Measurements from ENCODE around the gene SNAPIN. TPM values are rescaled to one million over a fixed set of nuclear protein-coding genes. Genes with fewer than 3 reads are reported as not detected.

Gene SNAPIN
- total RNA-seq, 1 experiment from 2014 or later = 74.9 TPM

Other genes with a start within 250 kb of the SNAPIN start
- not detected in 2 replicates for gene S100A7A, start 242.2 kb upstream of the SNAPIN start, total RNA-seq (2014; rRNA removed; shearing (Covaris generic))
- not detected in 2 replicates for gene S100A7, start 198.1 kb upstream of the SNAPIN start, total RNA-seq (2014; rRNA removed; shearing (Covaris generic))
- 1,539 and 1,679 TPM in 2 replicates for gene S100A6, start 122.7 kb upstream of the SNAPIN start, total RNA-seq (2014; rRNA removed; shearing (Covaris generic))
- 1.4 and 2.2 TPM in 2 replicates for gene S100A5, start 117.8 kb upstream of the SNAPIN start, total RNA-seq (2014; rRNA removed; shearing (Covaris generic))
- 836 and 954 TPM in 2 replicates for gene S100A4, start 112.9 kb upstream of the SNAPIN start, total RNA-seq (2014; rRNA removed; shearing (Covaris generic))
- gene S100A3, start 109.4 kb upstream of the SNAPIN start, total RNA-seq (2014; rRNA removed; shearing (Covaris generic)) = 7.7 and 15.3 TPM in 2 replicates
- gene S100A2, start 92.9 kb upstream of the SNAPIN start, total RNA-seq (2014; rRNA removed; shearing (Covaris generic)) = 9.0 and 11.2 TPM in 2 replicates
- 328 and 342 TPM in 2 replicates for gene S100A16, start 45.6 kb upstream of the SNAPIN start, total RNA-seq (2014; rRNA removed; shearing (Covaris generic))
- 0.39 TPM in 1 of 2 replicates, not detected in the other for gene S100A14, start 42.4 kb upstream of the SNAPIN start, total RNA-seq (2014; rRNA removed; shearing (Covaris generic))
- gene S100A13, start 31.2 kb upstream of the SNAPIN start, total RNA-seq (2014; rRNA removed; shearing (Covaris generic)) = 571 and 674 TPM in 2 replicates
- gene S100A1, start 30.3 kb upstream of the SNAPIN start, total RNA-seq (2014; rRNA removed; shearing (Covaris generic)) = 4.7 and 5.1 TPM in 2 replicates
- gene CHTOP, start 24.6 kb upstream of the SNAPIN start, total RNA-seq (2014; rRNA removed; shearing (Covaris generic)) = 34.7 and 35.0 TPM in 2 replicates
- 295 and 309 TPM in 2 replicates for gene ILF2, start 12.3 kb downstream of the SNAPIN start, total RNA-seq (2014; rRNA removed; shearing (Covaris generic))
- gene NPR1, start 20.0 kb downstream of the SNAPIN start, total RNA-seq (2014; rRNA removed; shearing (Covaris generic)) = not detected in 2 replicates
- gene INTS3, start 69.3 kb downstream of the SNAPIN start, total RNA-seq (2014; rRNA removed; shearing (Covaris generic)) = 18.4 and 20.4 TPM in 2 replicates
- gene SLC27A3, start 116.7 kb downstream of the SNAPIN start, total RNA-seq (2014; rRNA removed; shearing (Covaris generic)) = 7.4 and 7.5 TPM in 2 replicates